Caco-2 (cell line): ENCODE measurements around the gene NRXN3. TPM values are rescaled to one million over a fixed set of nuclear protein-coding genes. Genes with fewer than 3 reads are reported as not detected.

ENCODE experiments used
- BruUV-seq: library from RNA; stranded (reverse); fragments of 400-500 nt; replicated peaks from 2 replicates; lab custom pipeline; 2021; lab: Mats Ljungman, UMichigan
- CTCF ChIA-PET: fragments of 300-600 bp; sonication (Branson Sonifier 250); formaldehyde crosslinking; loops from one replicate; lab custom pipeline; 2022; ENCODE audit warnings: antibody characterized with exemption; lab: Charles Lee
- POLR2A ChIA-PET: fragments of 300-600 bp; sonication (Branson Sonifier 250); formaldehyde crosslinking; loops from one replicate; lab custom pipeline; 2022; ENCODE audit warnings: antibody characterized with exemption; lab: Charles Lee
- DNase-seq, 2 experiments: peaks; one replicate each; pipeline versions ENCODE4 v3.0.0 to v3.0.0-alpha.2; 2020 to 2022
- H3K27me3 ChIP-seq: replicated peaks from 2 replicates; pipeline ENCODE4 v1.6.0; 2011; ENCODE audit warnings: low read length; ENCODE audit not compliant: control insufficient read depth, insufficient read depth
- H3K36me3 ChIP-seq: 2 replicates; pipeline ENCODE4 v1.5.1; 2011; ENCODE audit warnings: low read length; ENCODE audit not compliant: control insufficient read depth, insufficient read depth
- H3K4me1 ChIP-seq: fragments of 250-450 bp; sonication (Bioruptor Pico); 2 replicates; pipeline ENCODE4 v1.5.1; 2020; ENCODE audit warnings: mild to moderate bottlenecking
- H3K4me3 ChIP-seq: 2 replicates; pipeline ENCODE4 v1.5.1; 2011; ENCODE audit warnings: low read depth, mild to moderate bottlenecking, control low read depth, low read length
- H3K9me3 ChIP-seq: fragments of 250-450 bp; sonication (Bioruptor Pico); 2 replicates; pipeline ENCODE4 v1.5.1; 2020; ENCODE audit warnings: mild to moderate bottlenecking, moderate library complexity
- H3K27ac Mint-ChIP-seq: one replicate; pipeline ENCODE4 v1.8.0; 2022; ENCODE audit warnings: mixed read lengths; ENCODE audit not compliant: unreplicated experiment
- H3K27me3 Mint-ChIP-seq: one replicate; pipeline ENCODE4 v1.8.0; 2022; ENCODE audit warnings: mixed read lengths; ENCODE audit not compliant: insufficient read depth, unreplicated experiment
- H3K36me3 Mint-ChIP-seq: one replicate; pipeline ENCODE4 v1.8.0; 2022; ENCODE audit warnings: mild to moderate bottlenecking, mixed read lengths; ENCODE audit not compliant: insufficient read depth, unreplicated experiment
- H3K4me1 Mint-ChIP-seq: one replicate; pipeline ENCODE4 v1.8.0; 2022; ENCODE audit warnings: low read depth, mixed read lengths; ENCODE audit not compliant: unreplicated experiment
- H3K4me3 Mint-ChIP-seq: one replicate; pipeline ENCODE4 v1.8.0; 2022; ENCODE audit warnings: mild to moderate bottlenecking, moderate library complexity, mixed read lengths; ENCODE audit not compliant: unreplicated experiment
- H3K9me3 Mint-ChIP-seq: one replicate; pipeline ENCODE4 v1.8.0; 2022; ENCODE audit warnings: mixed read lengths; ENCODE audit not compliant: unreplicated experiment
- intact Hi-C: fragments of 100-400 bp; cut with micrococcal nuclease; formaldehyde crosslinking; loops from one replicate; pipeline ENCODE4 v1.10.0; 2022; ENCODE audit not compliant: unreplicated experiment
- total RNA-seq: library from RNA; stranded (reverse); gene quantifications from 2 replicates; pipeline ENCODE4 v1.2.3, GENCODE V29; 2022
- TF ChIP-seq, protein P1 (sequence below), 2 experiments: fragments of 200-600 bp in 1 of 2; IDR thresholded peaks; 1 replicate in 1 of 2; 2 replicates in 1 of 2; pipeline versions ENCODE4 v1.5.1 to v1.8.0; 2011 to 2022; ENCODE audit warnings: antibody characterized with exemption in 1 of 2, control low read depth in 1 of 2, inconsistent platforms in 1 of 2, low read depth in 1 of 2, low read length in 1 of 2, mild to moderate bottlenecking in 1 of 2, moderate library complexity in 1 of 2; ENCODE audit not compliant: insufficient read depth in 1 of 2, severe bottlenecking in 1 of 2, unreplicated experiment in 1 of 2

Gene NRXN3
- total RNA-seq, 1 experiment from 2014 or later = 12.4 TPM

DNA sequence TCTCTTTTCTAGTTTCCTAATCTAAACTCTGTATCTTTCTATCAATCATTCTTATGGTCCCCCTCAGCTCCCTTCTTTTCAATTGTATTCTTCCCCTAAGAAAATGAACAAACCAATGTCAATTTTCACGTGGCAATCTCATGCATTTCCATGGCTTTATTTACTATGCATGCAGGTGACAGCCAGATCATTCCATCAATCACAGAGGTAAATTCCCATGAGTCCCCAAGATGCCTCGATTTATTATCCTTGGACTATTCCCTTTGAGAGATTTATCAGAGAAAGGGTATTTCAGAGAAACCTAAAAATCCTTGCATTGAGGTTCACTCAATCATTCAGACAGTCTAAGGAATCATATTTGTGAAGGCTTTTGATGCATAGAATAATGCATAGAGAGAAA, 1739.9 kb downstream of the NRXN3 start:
- peaks cover 8% of the 10 kb centered on the region for H3K36me3 Mint-ChIP-seq
- no peaks in the 10 kb centered on the region for H3K27me3 Mint-ChIP-seq
- H3K4me1 Mint-ChIP-seq = peaks cover 8% of the 10 kb centered on the region
- ChIA-PET CTCF (no interaction called here), POLR2A (no interaction called here)
- peaks cover 26% of the 10 kb centered on the region for H3K9me3 Mint-ChIP-seq
- TF ChIP-seq, protein P1, sequence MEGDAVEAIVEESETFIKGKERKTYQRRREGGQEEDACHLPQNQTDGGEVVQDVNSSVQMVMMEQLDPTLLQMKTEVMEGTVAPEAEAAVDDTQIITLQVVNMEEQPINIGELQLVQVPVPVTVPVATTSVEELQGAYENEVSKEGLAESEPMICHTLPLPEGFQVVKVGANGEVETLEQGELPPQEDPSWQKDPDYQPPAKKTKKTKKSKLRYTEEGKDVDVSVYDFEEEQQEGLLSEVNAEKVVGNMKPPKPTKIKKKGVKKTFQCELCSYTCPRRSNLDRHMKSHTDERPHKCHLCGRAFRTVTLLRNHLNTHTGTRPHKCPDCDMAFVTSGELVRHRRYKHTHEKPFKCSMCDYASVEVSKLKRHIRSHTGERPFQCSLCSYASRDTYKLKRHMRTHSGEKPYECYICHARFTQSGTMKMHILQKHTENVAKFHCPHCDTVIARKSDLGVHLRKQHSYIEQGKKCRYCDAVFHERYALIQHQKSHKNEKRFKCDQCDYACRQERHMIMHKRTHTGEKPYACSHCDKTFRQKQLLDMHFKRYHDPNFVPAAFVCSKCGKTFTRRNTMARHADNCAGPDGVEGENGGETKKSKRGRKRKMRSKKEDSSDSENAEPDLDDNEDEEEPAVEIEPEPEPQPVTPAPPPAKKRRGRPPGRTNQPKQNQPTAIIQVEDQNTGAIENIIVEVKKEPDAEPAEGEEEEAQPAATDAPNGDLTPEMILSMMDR (IDR thresholded peaks at IDR 0.05; ENCODE audit: insufficient read depth in 1 of 2, low read depth in 1 of 2, low read length in 1 of 2, severe bottlenecking in 1 of 2, unreplicated experiment in 1 of 2) = no peak
- Histone ChIP-seq H3K36me3 (no peaks in the 10 kb centered on the region), H3K4me1 (peaks cover 14% of the 10 kb centered on the region), H3K9me3 (peaks cover 7% of the 10 kb centered on the region; the same call in 1 of the 2 replicates), H3K4me3 (no peak overlapping the region), H3K27me3 (no peaks in the 10 kb centered on the region)
- no peak for DNase-seq
- no peak overlapping the region for H3K4me3 Mint-ChIP-seq
- H3K27ac Mint-ChIP-seq = no peak overlapping the region
- intact Hi-C loops = no loop called here
- BruUV-seq = no TSS peak

DNA sequence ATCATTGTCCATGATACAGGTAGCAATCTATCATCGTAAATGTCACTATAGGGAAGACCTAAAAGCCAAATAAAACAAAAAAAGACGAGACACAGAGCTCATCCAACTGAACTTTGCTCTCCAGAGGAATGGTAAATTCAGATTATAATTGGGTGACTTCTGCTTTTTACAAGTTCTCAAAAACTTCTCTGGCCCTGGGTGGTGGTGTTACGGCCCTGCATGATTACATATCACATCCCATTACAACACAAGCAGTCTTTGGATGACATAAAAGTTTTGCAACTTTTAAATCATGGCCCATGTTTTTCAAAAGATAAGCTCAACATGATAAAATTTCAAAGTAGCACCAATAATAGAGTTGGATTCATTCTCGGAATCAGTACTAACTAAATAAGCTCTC, 1741.6 kb downstream of the NRXN3 start:
- H3K27me3 Mint-ChIP-seq = no peaks in the 10 kb centered on the region
- POLR2A ChIA-PET = no interaction called here
- intact Hi-C loops = no loop called here

DNA sequence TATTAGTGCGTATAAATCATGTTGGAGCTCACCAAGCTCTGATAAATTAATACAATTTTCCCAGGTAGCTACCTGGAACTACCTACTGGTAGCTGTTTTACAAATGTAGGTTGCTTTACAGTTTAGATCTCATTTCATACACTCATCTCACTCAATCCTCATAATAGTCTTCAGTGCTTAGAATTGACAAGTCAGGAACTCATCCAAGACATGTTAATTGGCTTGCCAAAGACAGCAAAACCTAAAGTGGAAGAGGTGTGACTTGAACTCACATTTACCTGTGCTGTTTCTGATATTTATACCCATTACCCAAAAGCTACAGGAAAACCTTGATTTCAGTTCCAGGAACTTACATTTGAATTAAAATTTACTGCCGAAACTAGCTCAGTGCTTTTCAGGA, 1744.4 kb downstream of the NRXN3 start:
- TF ChIP-seq, protein P1 (IDR thresholded peaks at IDR 0.05; ENCODE audit: insufficient read depth in 1 of 2, low read depth in 1 of 2, low read length in 1 of 2, severe bottlenecking in 1 of 2, unreplicated experiment in 1 of 2) = no peak
- POLR2A ChIA-PET = no interaction called here

More for the DNA sequence above, 1741.6 kb downstream of the NRXN3 start:
- Mint-ChIP-seq H3K9me3 (peaks cover 26% of the 10 kb centered on the region), H3K36me3 (peaks cover 8% of the 10 kb centered on the region), H3K27ac (no peak overlapping the region), H3K4me1 (peaks cover 8% of the 10 kb centered on the region), H3K4me3 (no peak overlapping the region)
- H3K9me3 ChIP-seq = peaks cover 7% of the 10 kb centered on the region; the same call in 1 of the 2 replicates
- CTCF ChIA-PET = no interaction called here
- DNase-seq = peak; percentile 28 to 46
- TF ChIP-seq, protein P1 (IDR thresholded peaks at IDR 0.05; ENCODE audit: insufficient read depth in 1 of 2, low read depth in 1 of 2, low read length in 1 of 2, severe bottlenecking in 1 of 2, unreplicated experiment in 1 of 2) = no peak
- no TSS peak for BruUV-seq
- H3K27me3 ChIP-seq = no peaks in the 10 kb centered on the region
- H3K4me1 ChIP-seq = peaks cover 14% of the 10 kb centered on the region
- no peaks in the 10 kb centered on the region for H3K36me3 ChIP-seq
- no peak overlapping the region for H3K4me3 ChIP-seq

More for the DNA sequence above, 1744.4 kb downstream of the NRXN3 start:
- no TSS peak for BruUV-seq
- no peak overlapping the region for H3K27ac Mint-ChIP-seq
- H3K27me3 Mint-ChIP-seq = no peaks in the 10 kb centered on the region
- intact Hi-C loops = no loop called here
- H3K9me3 Mint-ChIP-seq = peaks cover 26% of the 10 kb centered on the region
- H3K4me3 ChIP-seq = no peak overlapping the region
- H3K36me3 ChIP-seq = no peaks in the 10 kb centered on the region
- no peak overlapping the region for H3K4me3 Mint-ChIP-seq
- H3K36me3 Mint-ChIP-seq = peaks cover 8% of the 10 kb centered on the region
- H3K4me1 ChIP-seq = peaks cover 14% of the 10 kb centered on the region
- peaks cover 8% of the 10 kb centered on the region for H3K4me1 Mint-ChIP-seq
- CTCF ChIA-PET = no interaction called here
- peaks cover 7% of the 10 kb centered on the region for H3K9me3 ChIP-seq
- no peaks in the 10 kb centered on the region for H3K27me3 ChIP-seq
- DNase-seq = no peak
